ENCODE data around the gene AKAP9. TPM values are rescaled to one million over a fixed set of nuclear protein-coding genes. Genes with fewer than 3 reads are reported as not detected.
A peak's percentile ranks its signal among the peaks of the same experiment; 100 is the strongest.

Gene AKAP9
- total and polyA plus RNA-seq, 9 of the 15 experiments (the other 6 are each of a cell fraction or from before 2014, with no cell fraction given): 25.5 to 80.9 (median 46.3) TPM

DNA sequence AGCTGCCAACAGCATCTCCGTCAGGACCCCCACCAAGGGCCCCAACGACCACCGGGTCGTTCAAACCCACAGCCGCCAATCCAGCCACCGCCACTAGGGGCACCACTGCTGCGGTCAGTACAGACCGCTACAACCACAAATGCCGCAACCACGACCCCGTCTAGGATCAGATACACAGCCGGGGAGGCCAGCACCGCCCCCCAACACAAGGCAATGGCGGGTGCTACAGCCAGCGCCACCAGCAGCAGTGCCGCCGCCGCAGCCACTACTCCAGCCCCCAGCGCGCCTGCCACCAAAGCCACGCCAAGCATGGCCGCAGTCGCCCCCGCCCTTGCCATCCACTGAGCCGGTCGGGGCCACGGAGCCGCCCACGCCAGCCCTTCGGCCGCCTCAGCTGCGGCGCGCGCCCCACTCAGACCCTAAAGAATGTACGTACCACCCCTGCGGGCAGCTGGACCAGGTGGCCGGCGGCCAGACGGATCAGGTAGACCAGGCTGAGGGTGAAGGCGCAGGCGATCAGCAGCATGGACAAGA, 193.1 kb downstream of the AKAP9 start (continued):
- TF ChIP-seq HSF4 (CRISPR knock-in tag; IDR thresholded peaks at IDR 0.05; ENCODE audit: borderline replicate concordance): no peak
- 0 out of 2 replicates have a peak, but pooled peaks have one; percentile 38 for TF ChIP-seq ZNF347 (CRISPR knock-in tag; IDR thresholded peaks at IDR 0.05; ENCODE audit: low read depth)
- peak; percentile 44; the same call in 1 of the 2 replicates for TF ChIP-seq JUND (IDR thresholded peaks at IDR 0.05; ENCODE audit: borderline replicate concordance, low read depth, low read length)
- no peak; the same call in 2 of the 3 replicates for TF ChIP-seq JUND (tag; IDR thresholded peaks at IDR 0.05; ENCODE audit: borderline replicate concordance, low read depth, low read length)
- TF ChIP-seq XRCC5 (IDR thresholded peaks at IDR 0.05; ENCODE audit: low read depth, low read length): peak; percentile 89
- peak; percentile 75 for TF ChIP-seq GATAD2B (IDR thresholded peaks at IDR 0.05; ENCODE audit: borderline replicate concordance)
- peak; percentile 50 for TF ChIP-seq VEZF1 (CRISPR knock-in tag; IDR thresholded peaks at IDR 0.05)
- no peak for TF ChIP-seq RBM34 (IDR thresholded peaks at IDR 0.05; ENCODE audit: borderline replicate concordance, insufficient read depth, low read length)
- TF ChIP-seq NEUROD1 (IDR thresholded peaks at IDR 0.05; ENCODE audit: borderline replicate concordance, low read depth, low read length, partially characterized antibody): peak; percentile 68
- TF ChIP-seq HDAC2 (IDR thresholded peaks at IDR 0.05): peak; percentile 85; the same call in 1 of the 2 replicates
- TF ChIP-seq SMARCA4 (IDR thresholded peaks at IDR 0.05): 0 out of 2 replicates have a peak, but pooled peaks have one; percentile 10
- peak; percentile 27 for TF ChIP-seq ZNF146 (CRISPR knock-in tag; IDR thresholded peaks at IDR 0.05; ENCODE audit: unreplicated experiment)
- no peak for TF ChIP-seq SRSF3 (IDR thresholded peaks at IDR 0.05; ENCODE audit: insufficient read depth, low read length)
- peak; percentile 87 for TF ChIP-seq FUS (optimal IDR thresholded peaks at IDR 0.05; ENCODE audit: low read depth, low read length)
- TF ChIP-seq CBX3 (IDR thresholded peaks at IDR 0.05; ENCODE audit: borderline replicate concordance in 1 of 2, low read length in 2 of 2): peak in 1 of 2 experiments; percentile 47; a peak in 1 of 3 replicates
- TF ChIP-seq HMGN3 (IDR thresholded peaks at IDR 0.05; ENCODE audit: borderline replicate concordance, extremely low read depth, insufficient read length, low read depth, low read length): peak; percentile 47
- peak; percentile 100 for TF ChIP-seq CBFB (CRISPR knock-in tag; IDR thresholded peaks at IDR 0.05)
- peak; percentile 16 for TF ChIP-seq NCOA4 (IDR thresholded peaks at IDR 0.05; ENCODE audit: partially characterized antibody)
- TF ChIP-seq TRIM24 (IDR thresholded peaks at IDR 0.05): peak in 1 of 2 experiments; percentile 61; a peak in 2 of 4 replicates
- TF ChIP-seq TRIM28 (IDR thresholded peaks at IDR 0.05): 0 out of 2 replicates have a peak, but pooled peaks have one; percentile 22
- TF ChIP-seq HNRNPL (IDR thresholded peaks at IDR 0.05; ENCODE audit: low read depth, low read length): peak; percentile 89
- no peak for TF ChIP-seq NFIX (CRISPR knock-in tag; IDR thresholded peaks at IDR 0.05; ENCODE audit: low read depth)
- TF ChIP-seq NFIC (IDR thresholded peaks at IDR 0.05): peak; percentile 36; the same call in 1 of the 2 replicates
- TF ChIP-seq, protein P1, sequence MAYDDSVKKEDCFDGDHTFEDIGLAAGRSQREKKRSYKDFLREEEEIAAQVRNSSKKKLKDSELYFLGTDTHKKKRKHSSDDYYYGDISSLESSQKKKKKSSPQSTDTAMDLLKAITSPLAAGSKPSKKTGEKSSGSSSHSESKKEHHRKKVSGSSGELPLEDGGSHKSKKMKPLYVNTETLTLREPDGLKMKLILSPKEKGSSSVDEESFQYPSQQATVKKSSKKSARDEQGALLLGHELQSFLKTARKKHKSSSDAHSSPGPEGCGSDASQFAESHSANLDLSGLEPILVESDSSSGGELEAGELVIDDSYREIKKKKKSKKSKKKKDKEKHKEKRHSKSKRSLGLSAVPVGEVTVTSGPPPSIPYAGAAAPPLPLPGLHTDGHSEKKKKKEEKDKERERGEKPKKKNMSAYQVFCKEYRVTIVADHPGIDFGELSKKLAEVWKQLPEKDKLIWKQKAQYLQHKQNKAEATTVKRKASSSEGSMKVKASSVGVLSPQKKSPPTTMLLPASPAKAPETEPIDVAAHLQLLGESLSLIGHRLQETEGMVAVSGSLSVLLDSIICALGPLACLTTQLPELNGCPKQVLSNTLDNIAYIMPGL (CRISPR knock-in tag; IDR thresholded peaks at IDR 0.05): peak; percentile 94; the same call in 1 of the 2 replicates
- 0 out of 2 replicates have a peak, but pooled peaks have one; percentile 29 for TF ChIP-seq JUNB (CRISPR knock-in tag; conservative IDR thresholded peaks at IDR 0.05)
- no peak for TF ChIP-seq PTRF (tag; IDR thresholded peaks at IDR 0.05)
- no peak for TF ChIP-seq NFATC3 (IDR thresholded peaks at IDR 0.05)
